Thyroid gland (tissue), 4 donors: Measurements from ENCODE around the gene CCDC183. TPM values are rescaled to one million over a fixed set of nuclear protein-coding genes. Genes with fewer than 3 reads are reported as not detected.
"Not testable (repeated sequence)": the region's sequence is repeated elsewhere in the genome, so short reads cannot be mapped to it uniquely, and the experiment has no call there.

Experiments
- DNase-seq, 2 donors: peaks; one replicate each; pipeline ENCODE4 v3.0.0-alpha.2; 2019
- H3K27ac ChIP-seq, 3 donors: fragments of 200-600 bp; sonication (generic); 1 replicate in 2 of 3; 2 replicates in 1 of 3; pipeline ENCODE4 v1.5.1; 2016 to 2019; ENCODE audit warnings: mild to moderate bottlenecking in 1 of 3, moderate library complexity in 1 of 3
- H3K27me3 ChIP-seq: fragments of 200-600 bp; sonication (generic); one replicate; pipeline ENCODE4 v1.5.1; 2019
- H3K36me3 ChIP-seq, 2 donors: fragments of 200-600 bp; sonication (generic); one replicate each; pipeline ENCODE4 v1.5.1; 2016 to 2019
- H3K4me1 ChIP-seq, 2 donors: fragments of 200-600 bp; sonication (generic); one replicate each; pipeline ENCODE4 v1.5.1; 2017 to 2019
- H3K4me3 ChIP-seq, 3 donors: fragments of 200-600 bp; sonication (generic); replicated peaks in 1 of 3; 1 replicate in 2 of 3; 2 replicates in 1 of 3; pipeline ENCODE4 v1.5.1; 2016; ENCODE audit warnings: mild to moderate bottlenecking in 1 of 3
- H3K9me3 ChIP-seq: fragments of 200-600 bp; sonication (generic); one replicate; pipeline ENCODE4 v1.5.1; 2017
- CTCF ChIP-seq, 6 experiments: fragments of 200-600 bp in 3 of 6; fragments of 450-650 bp in 3 of 6; sonication (generic) in 3 of 6; IDR thresholded peaks; one replicate each; pipeline ENCODE4 v1.5.1; 2016 to 2019; ENCODE audit warnings: antibody characterized with exemption in 6 of 6, mild to moderate bottlenecking in 2 of 6, inconsistent platforms in 1 of 6, moderate library complexity in 1 of 6
- POLR2A ChIP-seq, 2 donors: fragments of 450-650 bp; IDR thresholded peaks; one replicate each; pipeline ENCODE4 v1.6.1; 2017; ENCODE audit warnings: antibody characterized with exemption in 2 of 2, mild to moderate bottlenecking in 2 of 2, moderate library complexity in 1 of 2
- WGBS, 2 donors: methylation state at CpG; one replicate each; pipeline ENCODE4 v1.1.5; 2017; 5-methylcytosine and 5-hydroxymethylcytosine counted together
- intact Hi-C: fragments of 100-400 bp; cut with DNase I; formaldehyde crosslinking; loops from one replicate; pipeline ENCODE4 v1.15.1; 2023
- total RNA-seq, 4 donors: library from RNA; depleted of rRNA; stranded (reverse); fragments of >200 nt; gene quantifications; one replicate each; pipeline ENCODE4 v1.2.3, GENCODE V29; 2016

CCDC183 gene
- total RNA-seq, 4 donors from 2014 or later, result 1.3 to 4.6 (median 2.8) TPM

GRCh38 chr9:136764301-136764891 is 31.7 kb upstream of the CCDC183 start, which contains the start of gene LCN15:
TSS of gene LCN15 (minus strand) at chr9:136764518. CDS start at chr9:136764488, 30 bp downstream.
- DNase-seq, result no peak
- 73 to 79% methylated on average over 6 to 10 of the region's 14 CpGs for WGBS, 2 donors
- TF ChIP-seq CTCF (IDR thresholded peaks at IDR 0.05) (no peak), POLR2A (IDR thresholded peaks at IDR 0.05) (no peak)
- Histone ChIP-seq H3K4me1 (peaks cover 0 to 5% of the 10 kb centered on the region in 2 donors), H3K27ac (no peak within 1 kb of the TSS), H3K27me3 (no peaks in the 10 kb centered on the region), H3K4me3 (no peak within 1 kb of the TSS), H3K9me3 (no peaks in the 10 kb centered on the region), H3K36me3 (no peaks in the 10 kb centered on the region)
- intact Hi-C loops, result no loop called here

- Histone ChIP-seq H3K9me3 (no peaks in the 10 kb centered on the region), H3K4me1 (peaks cover 0 to 5% of the 10 kb centered on the region in 2 donors), H3K27ac (no peak overlapping the region), H3K36me3 (no peaks in the 10 kb centered on the region), H3K4me3 (no peak overlapping the region), H3K27me3 (no peaks in the 10 kb centered on the region)
- 92 to 93% methylated on average over 7 to 13 of the region's 14 CpGs for WGBS, 2 donors
- no peak for DNase-seq
- intact Hi-C loops, result no loop called here
- TF ChIP-seq POLR2A (IDR thresholded peaks at IDR 0.05) (no peak), CTCF (IDR thresholded peaks at IDR 0.05) (no peak)
Measured at GRCh38 chr9:136765041-136765440, 31.1 kb upstream of the CCDC183 start.

- H3K27ac ChIP-seq, H3K9me3 ChIP-seq, H3K36me3 ChIP-seq, intact Hi-C loops, H3K27me3 ChIP-seq, H3K4me3 ChIP-seq, DNase-seq, H3K4me1 ChIP-seq: not testable (repeated sequence)
- WGBS, 2 donors, result 82 to 83% methylated on average over 14 of the region's 14 CpGs
Measured at GRCh38 chr9:136765745-136766409, 30.3 kb upstream of the CCDC183 start.

GRCh38 chr9:136766410-136767120 is 29.6 kb upstream of the CCDC183 start:
- H3K9me3 ChIP-seq, H3K4me1 ChIP-seq, H3K4me3 ChIP-seq, H3K36me3 ChIP-seq, H3K27me3 ChIP-seq, H3K27ac ChIP-seq, intact Hi-C loops: not testable (repeated sequence)
- WGBS, 2 donors, result 44 to 51% methylated on average over 18 of the region's 18 CpGs
- peak in 1 of 6 experiments; percentile 37 for TF ChIP-seq CTCF (IDR thresholded peaks at IDR 0.05)
- peak; percentile 56 to 58 for DNase-seq

GRCh38 chr9:136769710-136770191 is 26.4 kb upstream of the CCDC183 start:
- no peak overlapping the region for H3K27ac ChIP-seq
- no peak for TF ChIP-seq POLR2A (IDR thresholded peaks at IDR 0.05)
- peak in 2 of 6 experiments; percentile 9 to 50 for TF ChIP-seq CTCF (IDR thresholded peaks at IDR 0.05)
- H3K9me3 ChIP-seq, result no peaks in the 10 kb centered on the region
- DNase-seq, result no peak
- WGBS, 2 donors, result 18 to 23% methylated on average over 7 to 13 of the region's 16 CpGs
- H3K27me3 ChIP-seq, result no peaks in the 10 kb centered on the region
- intact Hi-C loops, result no loop called here
- H3K4me3 ChIP-seq, result no peak overlapping the region
- H3K36me3 ChIP-seq, result no peaks in the 10 kb centered on the region
- no peaks in the 10 kb centered on the region for H3K4me1 ChIP-seq
